NCI-H1048 (cell line): ENCODE results near the gene GSTM3.
"Not testable (repeated sequence)": the region's sequence is repeated elsewhere in the genome, so short reads cannot be mapped to it uniquely, and the experiment has no call there.

Experiments
- DNase-seq: peaks from one replicate; lab custom pipeline; 2025; lab: John Stamatoyannopoulos, UW

The GSTM3 gene

DNA sequence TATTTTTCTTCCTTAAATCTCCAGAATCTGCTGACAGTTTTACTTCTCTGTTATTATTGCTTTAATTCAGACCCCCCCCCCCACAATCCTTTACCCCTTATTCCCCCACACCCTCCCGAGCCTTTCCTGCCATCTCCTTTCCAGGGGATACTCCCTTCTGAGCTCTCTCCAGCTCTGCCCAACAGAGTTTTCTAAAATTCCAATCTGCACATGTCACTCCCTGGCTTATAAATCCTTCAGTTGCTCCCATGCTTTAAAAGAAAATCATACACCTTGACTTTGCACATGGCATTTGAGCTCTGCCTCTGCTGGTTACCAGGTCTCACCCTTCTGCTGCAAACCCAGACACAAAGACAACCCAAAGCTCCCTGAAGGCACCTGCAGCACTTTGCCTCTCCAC is 34.6 kb upstream of the GSTM3 start:
- DNase-seq = no peak

DNA sequence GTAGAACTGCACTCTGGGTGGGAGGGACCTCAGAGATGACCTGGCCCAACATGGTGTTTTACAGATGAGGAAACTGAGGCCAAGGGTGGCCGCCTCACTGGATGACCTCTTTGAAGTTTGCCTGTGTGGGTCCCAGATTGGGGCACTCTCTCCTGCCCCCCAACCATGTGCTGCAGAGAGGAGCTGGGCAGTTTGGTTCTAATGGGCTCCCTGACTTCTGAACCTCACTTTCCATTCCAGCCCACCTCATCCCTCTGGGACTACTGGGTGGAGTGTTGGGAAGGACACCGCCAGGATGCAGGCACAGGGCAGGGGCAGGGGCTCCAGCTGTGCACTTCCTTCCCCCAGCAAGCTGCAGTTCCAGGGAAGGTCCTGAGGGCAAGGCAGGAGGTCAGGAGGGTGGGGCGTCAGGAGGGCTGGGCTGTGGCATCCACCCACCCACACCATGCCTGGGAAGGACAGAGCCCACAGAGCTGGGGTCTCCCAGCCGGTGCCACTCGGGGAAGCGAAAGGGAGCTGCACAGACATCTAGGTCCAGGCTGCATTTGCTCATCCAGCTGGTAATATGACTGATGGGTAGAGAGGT is 33.2 kb upstream of the GSTM3 start:
- DNase-seq = no peak

DNA sequence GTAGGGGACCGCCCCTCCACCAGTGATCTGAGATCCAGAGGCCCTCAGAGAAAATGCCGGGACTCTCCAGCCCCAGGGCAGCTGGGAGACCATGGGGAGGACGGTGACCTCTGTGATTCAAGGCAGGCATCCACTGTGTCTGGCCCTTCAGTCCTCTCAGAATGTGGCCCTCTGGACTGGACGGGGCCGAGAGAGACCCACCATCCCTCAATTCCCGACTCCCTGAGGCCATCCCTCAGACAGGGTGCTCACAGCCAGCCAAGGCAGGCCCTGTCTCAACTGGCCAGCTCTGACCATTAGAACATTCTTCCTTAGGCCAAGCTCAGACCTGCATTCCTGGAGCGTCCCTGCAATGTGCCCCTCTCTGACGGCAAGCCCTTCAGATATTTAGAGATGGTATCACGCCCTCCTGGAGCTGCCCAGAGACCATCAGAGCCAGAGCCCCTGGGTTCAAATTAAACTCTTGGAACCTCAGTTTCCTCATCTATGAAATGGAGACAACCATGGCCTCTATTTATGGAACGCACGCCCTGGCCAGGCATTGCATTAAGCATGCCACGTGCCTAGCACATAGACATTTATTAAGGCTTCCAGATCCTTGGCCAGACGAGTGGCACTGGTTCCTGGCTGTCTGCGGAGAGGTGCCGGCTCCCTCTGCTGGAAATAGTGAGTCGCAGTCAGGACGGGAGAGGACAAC is 32.5 kb upstream of the GSTM3 start:
- peak; percentile 64 for DNase-seq

DNA sequence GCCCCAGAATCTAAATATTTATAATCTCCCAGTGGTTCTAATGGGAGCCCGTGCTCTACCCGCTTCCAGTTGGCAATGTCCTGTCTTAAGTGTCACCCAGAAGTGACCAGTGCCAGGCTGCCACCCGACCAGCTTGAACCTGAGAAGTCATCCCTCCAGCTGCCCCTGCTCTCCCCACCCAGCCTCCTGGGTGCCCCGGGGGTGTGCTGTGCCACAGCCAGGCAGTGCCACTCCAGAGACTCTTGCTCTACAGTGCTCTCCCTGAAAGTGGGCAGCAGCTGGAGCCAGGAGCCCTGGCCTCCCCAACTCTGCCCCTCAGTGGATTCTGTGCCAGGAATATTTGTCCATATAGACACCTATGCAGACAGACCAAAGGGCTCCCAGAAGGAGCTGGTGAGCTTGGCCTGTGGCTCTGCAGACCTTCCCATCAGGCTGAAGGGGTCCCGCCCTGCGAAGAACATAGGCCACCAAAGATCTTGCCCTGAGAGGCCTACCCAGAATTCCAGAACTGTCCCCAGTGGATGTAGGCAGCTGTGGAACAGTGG is 31.9 kb upstream of the GSTM3 start:
- no peak for DNase-seq

DNA sequence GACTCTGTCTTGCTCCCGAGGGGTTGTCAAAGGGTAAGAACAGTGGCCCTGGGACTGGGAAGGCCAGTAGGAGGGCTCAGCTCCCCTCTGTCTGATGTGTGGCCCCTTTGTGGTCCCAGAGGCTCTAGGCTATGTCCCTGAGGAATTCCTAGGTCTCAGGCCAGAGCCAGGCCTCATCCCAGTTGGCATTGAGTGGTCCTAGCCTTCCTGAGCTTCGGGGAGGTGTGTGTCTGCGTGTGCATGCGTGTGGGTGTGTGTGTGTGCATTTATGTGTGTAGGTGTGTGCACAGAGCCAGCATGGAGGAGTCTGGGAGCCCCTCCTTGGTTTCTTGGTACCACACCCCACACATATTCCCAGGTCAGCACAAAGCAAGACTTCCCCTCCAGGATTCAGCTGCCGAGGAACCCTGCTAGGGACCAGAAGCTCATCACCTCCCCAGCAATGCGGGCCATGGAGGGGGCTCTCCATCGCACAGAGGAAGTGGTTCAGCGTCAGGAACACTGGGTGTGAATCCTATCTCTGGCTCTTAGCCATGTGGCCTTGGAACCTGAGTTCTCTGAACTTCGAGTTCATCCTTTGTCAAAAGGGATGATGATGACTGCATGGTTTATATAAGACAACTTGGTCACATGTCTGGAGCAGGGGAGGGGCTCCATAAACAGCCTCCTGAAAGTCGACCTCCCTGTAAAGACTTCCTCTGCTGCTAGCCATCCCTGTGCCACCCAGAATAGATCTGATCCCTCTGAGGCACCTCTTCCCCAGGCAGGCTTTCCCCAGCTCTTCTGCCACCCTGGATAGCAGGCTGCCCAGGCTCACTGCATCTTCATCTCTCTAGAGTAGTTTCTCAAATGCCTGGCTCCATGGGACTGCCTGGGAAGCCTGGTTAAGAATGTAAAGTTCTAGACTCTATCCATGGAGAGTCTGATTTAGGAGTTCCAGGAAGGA is 31.1 kb upstream of the GSTM3 start:
- DNase-seq = no peak

DNA sequence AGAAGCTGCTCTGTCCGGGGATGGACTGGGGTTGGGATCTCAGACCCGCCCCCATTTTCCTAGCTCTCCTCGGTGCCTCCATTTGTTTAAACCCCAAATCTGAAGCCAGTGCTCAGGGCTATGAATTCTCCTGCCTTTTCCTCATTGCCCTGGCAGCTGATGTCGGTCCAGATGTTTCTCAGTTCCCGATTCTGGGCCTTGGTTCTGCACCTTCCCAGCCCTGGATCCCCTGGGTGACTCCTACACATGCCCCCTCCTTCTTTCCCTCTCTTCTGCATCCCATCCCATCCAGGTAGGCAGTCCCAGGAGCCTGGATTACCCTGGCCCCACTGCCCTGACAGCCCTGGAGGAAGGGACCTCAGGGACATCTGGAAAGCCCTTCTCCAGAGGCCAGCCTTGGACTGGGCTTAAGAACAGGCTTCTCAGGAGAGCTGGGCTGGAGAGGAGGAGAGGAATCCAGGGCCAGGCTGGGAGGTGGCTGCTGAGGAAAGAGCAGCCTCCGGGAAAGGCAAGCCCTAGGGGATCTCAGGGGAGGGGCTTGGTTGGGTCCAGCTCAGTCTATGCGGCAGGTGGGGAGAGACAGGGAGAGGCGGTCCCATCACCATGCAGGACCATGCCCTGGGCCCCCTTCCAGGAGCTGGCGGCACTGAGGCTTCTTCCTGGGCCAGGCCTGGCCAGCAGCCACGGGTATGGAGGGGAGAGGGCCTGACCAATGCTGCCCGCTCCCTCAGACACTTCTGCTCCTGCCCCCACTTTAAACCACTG is 29.7 kb upstream of the GSTM3 start:
- no peak for DNase-seq

DNA sequence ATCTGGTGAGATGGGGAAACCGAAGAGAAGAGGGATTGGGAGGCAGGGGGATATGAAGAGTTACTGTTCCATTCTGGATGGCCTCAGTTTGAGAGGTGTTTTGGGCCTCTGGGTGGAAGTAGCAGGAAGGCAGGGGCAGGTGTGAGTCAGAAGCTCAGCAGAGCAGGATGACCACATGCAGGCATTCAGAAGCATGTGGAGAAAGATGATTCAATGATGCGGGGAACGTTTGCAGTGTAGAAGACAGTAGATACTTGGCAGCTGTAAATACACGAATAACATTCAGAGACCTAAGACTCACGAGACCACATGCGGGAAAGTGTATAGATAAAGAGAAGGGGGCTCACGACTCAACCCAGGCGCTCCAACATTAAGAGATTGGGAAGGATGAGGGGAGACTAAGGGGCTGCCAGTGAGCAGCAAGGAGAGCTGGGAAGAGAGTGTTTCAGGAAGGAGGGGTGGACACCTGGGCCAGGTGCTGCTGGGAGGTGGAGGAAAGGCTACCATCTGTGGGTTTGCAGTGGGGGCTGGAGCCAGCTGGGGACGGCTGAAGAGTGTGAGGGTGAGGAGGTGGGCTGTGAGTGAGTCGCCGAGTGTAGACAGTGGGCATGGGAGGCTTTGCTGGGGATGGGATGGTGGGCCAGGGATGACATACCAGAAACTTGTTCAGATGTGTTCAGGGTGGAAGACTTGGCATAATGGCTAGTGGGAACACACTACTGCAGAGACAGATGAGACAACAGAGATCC is 28.7 kb upstream of the GSTM3 start:
- DNase-seq = no peak

DNA sequence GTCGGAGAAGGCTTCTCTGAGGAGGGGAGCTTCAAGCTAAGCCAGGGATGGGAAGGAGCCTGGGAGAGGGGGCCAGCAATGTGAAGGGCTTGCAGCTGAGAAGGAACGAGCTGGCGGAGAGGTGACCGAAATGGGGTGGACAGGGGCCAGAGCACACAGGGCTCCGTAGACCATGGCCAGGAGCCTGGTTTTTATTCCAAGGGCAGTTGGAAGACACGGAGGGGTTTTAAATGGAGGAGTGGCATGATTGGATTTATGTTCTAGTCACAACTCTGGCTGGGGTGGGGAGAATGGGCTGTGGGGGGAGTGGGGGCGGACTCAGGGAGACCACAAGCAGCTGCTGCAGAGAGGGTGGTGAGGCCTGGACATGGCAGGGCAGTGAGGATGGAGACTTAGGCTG is 28.0 kb upstream of the GSTM3 start:
- no peak for DNase-seq

DNA sequence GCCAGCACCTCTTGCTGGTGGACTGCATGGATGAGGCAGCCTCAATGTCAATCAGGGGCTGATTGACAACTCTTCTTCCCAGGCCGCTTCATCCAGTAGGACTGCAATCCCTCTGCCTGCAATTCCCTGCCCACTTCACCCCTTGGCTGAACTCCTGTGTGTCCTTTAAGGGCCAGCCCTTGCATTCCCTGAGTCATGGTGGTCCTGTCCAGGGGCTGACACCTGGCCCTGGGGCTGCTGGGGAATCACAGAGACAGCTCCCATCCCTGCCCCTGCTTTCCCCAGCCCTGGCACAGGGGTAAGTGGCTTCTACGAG is 27.5 kb upstream of the GSTM3 start:
- DNase-seq = no peak

DNA sequence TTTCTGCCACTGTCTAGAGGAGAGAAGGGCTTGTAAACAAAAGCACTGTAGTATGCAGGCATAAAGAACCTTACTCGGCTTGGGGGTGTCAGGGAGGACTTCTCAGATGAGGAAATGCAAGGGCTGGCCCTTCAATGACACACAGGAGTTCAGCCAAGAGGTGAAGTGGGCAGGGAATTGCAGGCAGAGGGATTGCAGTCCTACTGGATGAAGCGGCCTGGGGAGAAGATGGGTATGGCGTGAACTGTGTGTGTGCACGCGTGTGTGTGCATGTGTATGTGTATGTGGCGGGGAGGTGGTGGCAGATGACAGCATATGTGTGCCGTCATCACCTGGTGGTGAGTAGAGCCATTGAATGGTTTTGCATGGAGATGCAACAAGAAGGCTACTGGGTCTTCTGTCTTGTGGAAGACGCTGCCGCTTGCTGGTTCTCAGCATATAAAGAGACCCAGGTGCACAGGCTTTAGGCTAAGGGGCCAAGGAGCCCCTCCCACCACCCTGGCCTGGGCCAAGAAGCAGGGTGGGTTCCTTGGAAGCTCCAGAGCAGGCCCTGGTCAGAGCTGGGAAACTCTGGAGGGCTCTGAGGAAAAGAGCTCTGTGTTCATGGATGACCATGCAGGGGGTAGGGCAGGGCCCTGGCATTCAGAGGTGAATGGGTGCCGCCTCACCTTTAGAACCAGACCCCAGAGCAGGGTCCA is 26.9 kb upstream of the GSTM3 start:
- no peak for DNase-seq

DNA sequence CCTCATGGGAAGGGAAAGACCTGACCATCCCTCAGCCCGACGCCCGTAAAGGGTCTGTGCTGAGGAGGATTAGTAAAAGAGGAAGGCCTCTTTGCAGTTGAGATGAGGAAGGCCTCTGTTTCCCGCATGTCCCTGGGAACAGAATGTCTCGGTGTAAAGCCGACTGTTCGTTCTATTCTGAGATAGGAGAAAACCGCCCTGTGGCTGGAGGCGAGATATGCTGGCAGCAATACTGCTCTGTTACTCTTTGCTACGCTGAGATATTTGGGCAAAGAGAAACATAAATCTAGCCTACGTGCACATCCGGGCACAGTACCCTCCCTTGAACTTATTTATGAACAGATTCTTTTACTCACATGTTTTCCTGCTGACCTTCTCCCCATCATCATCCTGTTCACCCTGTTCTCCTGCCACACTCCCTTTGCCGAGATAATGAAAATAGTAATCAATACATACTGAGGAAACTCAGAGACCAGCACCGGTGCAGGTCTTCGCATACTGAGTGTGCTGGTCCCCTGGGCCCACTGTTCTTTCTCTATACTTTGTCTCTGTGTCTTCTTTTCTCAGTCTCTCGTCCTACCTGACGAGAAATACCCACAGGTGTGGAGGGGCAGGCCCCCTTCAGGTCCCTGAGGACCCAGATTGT is 26.3 kb upstream of the GSTM3 start:
- not testable (repeated sequence) for DNase-seq

DNA sequence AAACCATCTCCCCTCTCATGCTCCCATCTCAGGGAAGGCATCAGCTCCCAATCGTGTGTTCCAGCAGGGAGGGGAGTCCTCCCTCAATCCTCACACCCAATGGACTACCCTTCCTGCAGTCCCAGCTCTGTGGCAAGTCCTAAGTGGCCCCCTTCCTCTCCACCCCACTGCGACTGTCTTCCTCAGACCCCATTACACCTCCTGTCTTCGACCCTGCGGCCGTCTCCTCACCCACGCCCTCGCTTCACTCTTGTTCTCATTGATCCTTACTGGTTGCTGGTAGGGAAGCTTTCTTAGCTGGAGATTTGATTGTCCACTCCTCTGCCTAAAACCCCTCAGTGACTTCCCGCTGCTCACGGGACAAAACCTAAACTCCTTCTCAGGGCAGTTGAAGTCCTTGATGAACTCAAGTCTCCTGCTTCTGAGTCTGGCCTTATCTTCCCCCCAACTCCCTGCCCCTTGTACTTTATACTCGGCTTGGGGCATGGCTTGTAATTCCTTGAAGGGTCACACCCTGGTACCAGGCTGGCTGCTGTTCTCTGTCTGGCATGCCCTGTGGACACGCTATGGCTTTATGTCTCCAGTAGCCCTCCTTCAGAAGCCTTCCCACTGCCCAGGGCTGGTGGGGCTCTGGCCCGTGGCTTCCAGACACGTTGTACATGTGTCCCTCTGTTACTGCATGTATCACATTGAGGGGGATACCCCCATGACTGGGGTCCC is 25.2 kb upstream of the GSTM3 start:
- DNase-seq = no peak

DNA sequence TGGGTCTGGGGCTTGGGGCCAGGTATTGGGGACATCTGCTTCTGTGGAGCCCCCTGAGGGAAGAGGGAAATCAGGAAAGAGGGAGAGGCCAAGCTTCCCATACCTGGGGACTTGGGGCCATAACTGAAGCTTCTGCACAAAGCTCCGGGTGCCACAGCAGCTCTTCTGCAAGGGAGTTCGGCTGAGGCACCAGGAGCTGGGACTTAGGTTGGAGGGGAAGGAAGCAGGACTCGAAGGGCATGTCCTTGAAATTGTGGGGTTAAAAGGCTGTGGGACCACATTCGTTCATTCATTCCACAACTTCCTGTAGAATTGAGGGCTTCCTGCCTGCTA is 24.6 kb upstream of the GSTM3 start:
- DNase-seq = no peak

DNA sequence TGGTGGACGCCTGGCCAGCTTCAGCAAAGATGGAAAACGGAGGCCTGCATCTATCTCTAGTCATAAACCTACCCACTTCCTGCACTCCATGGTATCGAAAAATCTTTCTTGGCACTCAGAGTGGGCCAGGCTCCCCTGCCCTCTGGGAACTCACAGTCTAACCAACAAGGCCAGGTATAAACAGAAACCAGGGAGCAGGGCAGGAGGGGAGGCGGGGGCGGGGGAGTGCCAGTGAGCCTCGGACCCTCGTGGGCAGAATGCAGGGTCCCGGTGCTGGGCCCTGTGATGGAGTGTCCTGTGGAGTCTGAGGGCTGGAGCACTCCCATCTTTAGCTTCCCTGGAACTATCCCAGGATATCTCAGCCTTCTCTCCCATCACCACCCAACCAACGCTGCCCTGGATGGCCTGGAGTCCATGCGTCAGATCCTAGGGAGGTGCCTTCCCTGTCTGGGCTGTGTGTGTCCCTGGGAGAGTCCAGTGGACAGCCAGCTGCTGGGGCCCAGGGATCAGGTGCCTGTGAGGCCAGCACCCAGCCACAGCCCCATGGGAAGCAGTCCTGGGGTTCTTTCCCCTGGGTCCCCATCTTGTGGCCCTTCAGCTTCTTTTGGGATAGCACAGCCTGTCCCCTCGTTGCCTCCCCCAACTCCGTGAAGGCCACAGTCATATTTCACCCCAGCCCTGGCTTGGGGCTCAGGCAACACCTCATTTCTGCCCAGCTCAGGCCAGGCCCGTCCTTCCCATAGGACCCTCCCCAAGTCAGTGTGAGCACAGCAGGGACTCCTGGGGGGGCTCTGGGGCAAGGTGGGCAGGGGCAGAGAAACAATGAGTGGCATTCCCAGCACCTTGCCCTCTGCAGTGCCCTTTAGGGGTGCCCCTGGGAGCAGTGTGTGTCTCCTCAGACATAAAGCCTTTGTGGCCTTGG is 24.0 kb upstream of the GSTM3 start:
- no peak for DNase-seq

DNA sequence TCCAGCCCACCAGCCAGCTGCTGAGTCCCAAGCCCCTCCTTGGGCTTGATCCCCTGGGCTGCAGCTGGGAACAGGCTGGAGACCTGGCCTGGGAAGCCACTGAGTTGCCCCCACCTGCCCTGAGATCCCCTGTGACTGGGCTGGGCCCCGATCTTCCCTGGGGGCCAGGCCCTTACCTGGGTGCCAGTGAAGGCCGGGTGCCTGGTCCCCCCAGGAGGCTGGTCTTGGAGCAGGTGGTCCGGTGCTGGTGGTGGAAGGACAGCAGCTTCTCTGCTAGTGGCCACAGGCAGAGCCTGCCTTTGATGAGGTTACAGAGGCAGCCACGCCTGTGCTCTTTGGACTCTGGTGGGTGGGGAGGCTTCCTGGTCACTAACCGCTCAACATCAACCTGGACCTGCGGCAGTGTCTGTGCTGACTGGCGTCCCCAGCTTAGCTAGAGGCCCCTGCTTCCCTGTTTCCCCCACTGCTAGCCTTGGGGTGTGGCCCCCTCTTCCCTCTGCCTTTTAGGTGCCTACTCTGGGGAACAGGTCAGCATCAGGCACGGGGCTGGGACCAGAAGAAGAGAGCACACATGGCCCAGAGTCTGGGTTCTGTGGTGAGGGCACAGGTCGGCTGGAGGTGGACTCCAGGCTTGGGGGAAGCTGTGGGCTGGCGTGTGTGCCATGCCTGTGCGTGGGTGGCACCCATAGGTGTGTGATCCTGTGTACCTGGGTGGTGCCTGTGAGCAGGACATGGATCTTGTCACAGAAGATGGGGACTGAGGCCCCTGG is 23.0 kb upstream of the GSTM3 start, which contains the start of gene EPS8L3:
Gene EPS8L3, minus strand, starts transcription at position 278 of the 770 bp plus-strand sequence. CDS start 2,174 bp downstream, outside the sequence.
- DNase-seq = no peak

DNA sequence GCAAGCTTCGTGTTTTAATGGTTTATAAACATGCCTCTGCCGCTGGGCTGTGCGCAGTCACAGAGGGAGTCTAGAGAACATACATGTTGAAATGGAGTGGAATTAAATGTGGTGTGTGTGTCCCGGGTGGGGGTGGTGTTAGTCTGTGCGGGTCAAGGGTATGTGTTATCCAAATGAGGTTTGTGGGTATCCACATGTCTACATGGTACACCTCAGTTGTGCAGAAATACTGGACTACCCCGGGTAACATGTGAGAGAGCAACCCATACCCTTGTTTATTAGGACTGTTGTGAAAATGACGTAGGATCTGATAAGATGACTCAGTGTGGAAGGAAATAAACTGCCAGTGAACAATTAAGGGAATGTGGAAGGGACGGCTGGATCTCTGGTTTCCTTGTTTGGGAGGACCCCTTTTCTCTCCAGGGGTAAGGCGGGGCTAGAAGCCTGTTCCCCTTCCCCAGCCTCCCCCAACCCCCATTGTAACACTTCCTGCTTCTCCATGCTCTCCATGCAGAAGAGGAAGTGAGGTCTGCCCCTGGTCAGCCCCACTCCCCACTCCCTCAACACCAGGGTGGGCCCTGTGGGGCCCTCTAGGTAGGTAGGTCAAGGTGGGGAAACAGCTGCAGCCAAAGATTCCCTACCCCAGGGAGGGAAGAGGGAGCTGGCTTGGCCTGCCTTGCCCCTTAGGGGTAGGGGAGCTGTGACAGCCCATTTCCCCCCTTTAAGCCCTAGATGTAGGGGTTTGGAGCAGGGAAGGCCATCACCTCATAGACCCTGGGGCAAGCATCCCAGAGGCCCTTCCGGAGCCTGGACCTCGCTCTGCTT is 22.2 kb upstream of the GSTM3 start:
- DNase-seq = no peak
